ENCODE results near the gene NDE1.

Gene NDE1

DNA sequence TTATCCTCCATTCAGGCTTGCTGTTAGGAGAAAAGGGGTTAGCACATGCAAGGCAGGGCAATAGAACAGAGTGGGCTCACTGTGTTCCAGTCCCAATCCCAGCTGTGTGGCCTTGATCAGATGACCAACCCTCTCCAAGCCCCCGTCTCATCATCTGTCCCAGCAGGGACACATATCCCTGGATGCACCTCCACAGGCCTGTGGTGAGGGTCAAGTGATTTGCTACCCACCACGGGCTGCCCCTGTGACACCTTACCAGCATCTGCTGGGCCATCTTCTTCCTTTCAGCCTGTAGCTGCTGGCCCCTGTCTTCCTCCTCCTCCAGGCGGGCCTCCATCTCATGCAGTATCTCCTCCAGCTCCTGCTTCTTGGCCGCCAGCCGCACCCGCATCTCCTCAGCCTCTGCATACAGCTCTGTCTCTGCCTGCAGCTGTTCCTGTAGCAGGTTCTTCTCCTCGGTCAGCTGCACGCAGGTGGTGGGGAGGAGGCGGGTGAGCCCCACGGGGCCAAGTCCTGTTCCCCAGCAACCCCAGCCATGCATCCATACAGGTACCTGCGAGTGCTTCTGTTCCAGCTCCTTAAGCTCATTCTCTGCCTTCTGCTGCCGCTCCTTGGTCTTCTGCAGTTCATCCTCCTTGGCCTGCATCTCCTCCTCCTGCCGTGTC is 91.3 kb downstream of the NDE1 start:
- DNase-seq: no peak

DNA sequence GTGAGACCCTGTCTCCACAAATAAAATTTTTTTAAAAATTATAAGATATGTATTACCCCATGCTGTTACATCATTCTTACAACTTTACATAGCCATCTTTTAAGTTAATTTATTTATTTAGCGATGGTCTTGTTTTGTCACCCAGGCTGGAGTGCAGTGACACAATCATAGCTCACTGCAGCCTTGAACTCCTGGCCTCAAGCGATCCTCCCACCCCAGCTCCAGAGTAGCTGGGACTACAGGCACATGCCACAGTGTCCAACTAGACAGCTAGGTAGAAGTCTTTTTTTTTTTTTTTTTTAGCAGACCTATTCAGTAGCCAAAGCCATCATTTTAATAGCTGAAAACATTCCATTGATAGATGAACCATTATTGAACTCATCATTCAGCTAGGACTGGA is 92.7 kb downstream of the NDE1 start:
- no peak for DNase-seq

DNA sequence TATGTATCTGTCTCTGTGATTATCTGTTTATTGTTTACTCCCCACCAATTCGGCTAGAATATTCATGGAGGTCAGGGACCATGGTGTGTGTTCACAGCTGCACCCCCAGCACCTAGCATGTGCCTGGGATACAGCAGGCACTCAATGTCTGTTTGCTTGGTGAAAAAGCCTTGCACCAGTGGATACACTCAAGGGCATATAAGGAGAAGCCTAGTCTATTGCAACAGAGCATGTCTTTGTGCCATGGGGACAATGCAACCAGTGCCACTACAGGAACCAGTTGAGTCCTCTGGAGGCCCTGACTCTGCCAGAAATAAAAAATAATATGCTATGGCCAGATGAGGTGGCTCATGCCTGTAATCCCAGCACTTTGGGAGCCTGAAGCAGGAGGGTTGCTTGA is 93.6 kb downstream of the NDE1 start:
- DNase-seq: no peak

DNA sequence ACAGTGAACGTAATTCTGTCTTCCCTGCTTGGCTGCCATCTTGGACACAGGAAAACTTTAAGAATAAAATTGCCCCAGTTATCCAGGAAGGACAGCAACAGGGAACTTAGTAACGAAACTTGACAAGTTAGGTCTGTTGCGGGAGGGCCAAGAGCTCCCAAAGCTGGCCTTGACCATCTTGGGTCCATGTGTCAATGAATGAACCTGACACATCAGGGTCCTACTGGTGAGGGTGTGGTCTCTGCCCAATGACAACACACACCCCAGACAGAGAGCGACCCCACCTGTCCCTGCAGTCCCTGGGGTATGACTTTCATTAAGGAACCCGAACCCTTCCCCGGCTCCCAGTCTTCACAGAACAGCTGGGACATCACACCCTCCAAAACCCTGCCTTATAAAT is 96.3 kb downstream of the NDE1 start:
- no peak for DNase-seq

GRCh38 chr16:15747937-15748336 is 97.9 kb downstream of the NDE1 start:
- DNase-seq: no peak

DNA sequence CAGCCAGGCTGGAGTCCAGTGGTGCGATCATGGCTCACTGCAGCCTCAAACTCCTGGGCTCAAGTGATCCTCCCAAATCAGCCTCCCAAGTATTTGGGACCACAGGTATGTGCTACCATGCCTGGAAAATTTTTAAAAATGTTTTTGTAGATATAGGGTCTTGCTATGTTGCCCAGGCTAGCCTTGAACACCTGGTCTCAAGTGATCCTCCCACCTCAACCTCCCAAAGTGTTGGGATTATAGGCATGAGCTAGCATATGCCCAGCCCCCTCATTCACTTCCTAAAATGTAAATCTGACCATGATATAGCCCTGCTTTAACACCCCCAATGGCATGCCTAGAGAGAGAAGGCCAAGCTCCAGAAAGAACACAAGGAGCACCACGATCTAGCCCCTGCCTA is 98.6 kb downstream of the NDE1 start:
- no peak for DNase-seq

- no peak for DNase-seq
Measured at GRCh38 chr16:15749371-15749770, 99.3 kb downstream of the NDE1 start.

DNA sequence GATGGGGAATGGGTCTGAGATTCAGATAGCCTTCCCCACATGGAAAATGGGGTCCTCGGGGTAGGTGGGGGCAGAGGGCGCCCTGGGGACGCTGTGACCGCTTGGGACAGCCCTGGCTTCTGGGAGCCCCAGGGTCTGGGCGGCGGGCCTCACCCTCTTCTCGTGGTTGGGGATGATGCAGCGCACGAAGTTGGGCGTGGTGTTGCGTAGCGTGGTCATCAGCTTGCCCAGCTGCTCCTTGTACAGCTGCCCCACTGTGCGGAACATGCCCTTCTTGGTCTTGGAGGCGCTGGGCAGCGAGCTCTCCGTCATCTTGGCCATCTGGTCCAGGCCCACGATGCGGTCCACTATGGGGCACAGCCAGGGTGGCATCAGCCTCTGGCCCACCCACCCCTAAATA is 99.9 kb downstream of the NDE1 start:
- no peak for DNase-seq

DNA sequence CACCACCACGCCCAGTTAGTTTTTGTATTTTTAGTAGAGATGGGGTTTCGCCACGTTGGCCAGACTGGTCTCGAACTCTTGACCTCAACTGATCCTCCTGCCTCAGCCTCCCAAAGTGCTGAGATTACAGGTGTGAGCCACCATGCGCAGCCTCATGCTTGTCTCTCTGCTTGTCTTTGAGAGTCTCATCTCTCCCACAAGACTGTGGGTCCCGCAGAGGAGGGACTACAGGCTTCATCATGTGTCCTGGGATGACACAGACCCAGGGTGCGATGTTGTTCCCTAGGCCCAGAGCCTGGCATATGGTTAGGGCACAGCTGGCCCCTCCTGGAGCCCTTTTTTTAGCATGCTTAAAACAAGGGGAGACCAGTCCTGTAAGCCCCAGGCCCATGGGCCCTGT is 101.9 kb downstream of the NDE1 start:
- no peak for DNase-seq

DNA sequence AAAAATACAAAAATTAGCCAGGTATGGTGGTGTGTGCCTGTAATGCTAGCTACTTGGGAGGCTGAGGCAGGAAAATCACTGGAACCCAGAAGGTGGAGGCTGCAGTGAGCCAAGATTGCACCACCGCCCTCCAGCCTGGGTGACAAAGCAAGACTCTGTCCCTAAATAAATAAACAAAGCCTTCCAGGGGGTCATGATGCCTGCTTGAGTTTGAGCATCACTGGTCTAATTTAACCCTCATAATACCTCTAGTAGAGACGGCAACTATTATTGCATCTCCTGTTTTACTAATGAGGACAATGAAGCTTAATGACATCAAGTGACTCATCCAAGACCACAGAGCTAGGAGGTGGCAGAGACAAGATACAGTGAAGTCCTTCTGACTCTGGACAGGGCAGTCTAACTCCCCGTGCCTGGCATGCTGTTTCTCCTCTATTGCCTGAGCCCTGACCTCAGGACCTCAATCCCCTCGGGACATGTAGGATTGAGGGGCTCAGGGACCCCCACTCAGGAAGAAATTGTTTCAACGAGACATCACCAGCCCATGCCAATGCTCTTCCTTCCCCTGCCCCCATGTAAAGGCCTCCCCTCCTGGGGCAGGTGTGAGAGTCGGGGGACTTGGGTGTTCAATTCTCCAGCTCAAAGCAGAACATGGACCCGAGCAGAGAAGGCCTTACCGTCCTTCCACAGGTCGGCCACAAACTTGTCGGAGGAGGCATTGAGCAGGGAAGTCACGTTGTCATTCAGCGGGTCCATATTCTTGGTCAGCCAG is 102.9 kb downstream of the NDE1 start:
- DNase-seq: no peak

GRCh38 chr16:15754821-15755534 is 104.9 kb downstream of the NDE1 start:
- DNase-seq: no peak

- DNase-seq: no peak
Measured at GRCh38 chr16:15757077-15757386, 107.0 kb downstream of the NDE1 start.

DNA sequence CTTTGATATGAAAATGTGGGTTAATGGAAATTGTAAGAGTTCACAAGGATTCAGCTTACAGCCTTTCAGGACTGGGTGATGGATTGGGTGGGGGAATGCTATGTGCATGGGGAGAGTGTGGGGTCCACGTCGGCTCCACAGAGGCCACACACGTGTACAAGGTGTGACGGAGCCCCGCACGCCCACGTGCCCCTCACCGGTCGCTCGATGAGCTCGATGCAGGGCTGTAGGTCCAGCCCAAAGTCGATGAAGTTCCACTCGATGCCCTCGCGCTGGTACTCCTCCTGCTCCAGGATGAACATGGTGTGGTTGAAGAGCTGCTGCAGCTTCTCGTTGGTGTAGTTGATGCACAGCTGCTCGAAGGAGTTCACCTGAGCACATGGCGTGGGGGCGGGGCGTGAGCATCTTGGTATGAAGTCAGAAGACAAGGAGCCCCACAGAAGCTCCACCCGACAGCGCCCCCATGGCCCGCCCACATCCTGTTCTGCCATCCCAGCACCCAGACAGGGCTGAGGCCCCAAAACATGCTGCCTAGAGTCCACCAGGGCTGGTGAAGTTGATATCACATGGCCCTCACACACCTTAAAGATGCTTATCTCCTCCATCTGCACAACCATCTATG is 107.7 kb downstream of the NDE1 start:
- no peak for DNase-seq

GRCh38 chr16:15759070-15759469 is 109.0 kb downstream of the NDE1 start:
- no peak for DNase-seq

GRCh38 chr16:15760129-15760528 is 110.1 kb downstream of the NDE1 start:
- no peak for DNase-seq

GRCh38 chr16:15764112-15764511 is 114.1 kb downstream of the NDE1 start:
- DNase-seq: no peak

DNA sequence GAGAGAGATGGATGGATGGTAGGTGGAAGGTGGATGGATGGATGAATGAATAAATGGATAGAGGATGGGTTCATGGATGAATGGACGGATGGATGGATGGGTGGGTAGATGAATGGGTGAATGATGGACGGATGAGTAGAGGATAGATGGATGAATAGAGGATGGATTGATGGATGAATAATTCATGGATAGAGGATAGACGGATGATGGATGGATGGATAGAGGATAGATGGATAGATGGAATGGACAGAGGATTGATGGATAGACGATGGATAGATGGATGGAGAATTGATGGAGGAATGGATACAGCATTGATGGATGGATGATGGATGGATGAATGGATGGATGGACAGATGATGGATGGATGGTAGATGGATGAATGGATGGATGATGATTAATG is 115.1 kb downstream of the NDE1 start:
- DNase-seq: no peak

GRCh38 chr16:15765880-15766279 is 115.8 kb downstream of the NDE1 start:
- DNase-seq: peak; percentile 9

DNA sequence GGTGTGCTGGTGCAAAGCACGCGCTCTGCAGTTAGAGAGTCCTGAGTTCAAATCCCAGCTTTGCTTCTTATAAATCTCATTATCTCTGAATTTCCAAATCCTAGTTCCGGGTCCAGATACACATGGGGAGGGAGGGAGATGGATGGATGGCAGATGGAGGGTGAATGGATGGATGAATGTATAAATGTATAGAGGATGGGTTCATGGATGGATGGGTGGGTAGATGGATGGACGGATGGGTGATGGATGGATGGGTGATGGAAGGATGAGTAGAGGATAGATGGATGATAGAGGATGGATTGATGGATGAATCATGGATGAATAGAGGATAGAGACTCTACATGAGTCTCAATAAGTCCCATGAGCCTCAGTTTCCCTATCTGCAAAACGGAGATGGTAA is 116.9 kb downstream of the NDE1 start:
- DNase-seq: no peak

DNA sequence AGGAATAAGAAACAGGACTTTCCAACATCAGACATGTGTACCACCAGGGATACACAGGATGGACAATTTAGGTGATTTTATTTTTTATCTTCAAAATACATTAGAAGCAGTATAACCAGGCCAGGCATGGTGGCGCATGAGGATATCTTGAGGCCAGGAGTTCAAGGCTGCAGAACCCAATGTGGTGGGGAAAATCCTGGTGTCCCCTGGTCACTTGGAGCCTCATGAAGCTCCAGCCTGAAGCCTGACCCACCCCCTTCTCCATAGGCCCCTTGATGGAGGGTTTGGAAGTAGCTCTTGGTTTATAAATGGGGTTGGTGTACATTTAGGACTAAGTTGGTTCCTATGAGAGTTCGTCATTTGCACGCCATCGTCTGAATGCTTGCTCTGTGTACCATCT is 118.2 kb downstream of the NDE1 start:
- no peak for DNase-seq

DNA sequence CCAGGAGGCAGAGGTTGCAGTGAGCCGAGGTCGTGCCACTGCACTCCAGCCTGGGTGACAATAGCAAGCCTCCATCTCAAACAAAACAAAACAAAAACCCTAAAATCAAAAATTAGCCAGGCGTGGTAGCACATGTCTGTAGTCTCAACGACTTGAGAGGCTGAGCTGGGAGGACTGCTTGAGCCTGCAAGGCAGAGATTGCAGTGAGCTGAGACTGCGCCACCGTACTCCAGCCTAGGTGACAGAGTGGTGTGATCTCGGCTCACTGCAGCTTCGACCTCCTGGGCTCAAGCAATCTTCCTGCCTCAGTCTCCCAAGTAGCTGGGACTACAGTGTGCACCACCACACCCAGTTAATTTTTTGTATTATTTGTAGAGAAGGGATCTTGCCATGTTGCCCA is 119.2 kb downstream of the NDE1 start:
- no peak for DNase-seq

- no peak for DNase-seq
Measured at GRCh38 chr16:15770107-15770506, 120.1 kb downstream of the NDE1 start.

DNA sequence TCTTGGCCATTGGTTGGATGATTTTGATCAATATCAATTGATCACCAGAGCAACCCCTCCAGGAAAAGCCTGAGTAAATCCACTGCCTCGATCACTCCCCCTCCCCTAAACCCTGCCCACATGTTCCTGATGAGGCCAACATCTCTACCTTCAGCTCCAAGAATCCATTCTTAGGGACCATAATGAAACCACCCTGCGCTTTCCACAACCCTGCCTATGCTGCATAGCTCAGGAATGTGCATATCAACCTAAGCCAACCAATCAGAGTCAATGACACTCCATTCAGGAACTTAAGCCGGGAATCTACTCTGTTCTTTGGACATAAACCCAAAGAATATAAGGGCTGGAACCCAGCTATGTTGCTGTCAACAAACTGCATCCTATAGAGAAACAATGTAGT is 120.5 kb downstream of the NDE1 start:
- no peak for DNase-seq

DNA sequence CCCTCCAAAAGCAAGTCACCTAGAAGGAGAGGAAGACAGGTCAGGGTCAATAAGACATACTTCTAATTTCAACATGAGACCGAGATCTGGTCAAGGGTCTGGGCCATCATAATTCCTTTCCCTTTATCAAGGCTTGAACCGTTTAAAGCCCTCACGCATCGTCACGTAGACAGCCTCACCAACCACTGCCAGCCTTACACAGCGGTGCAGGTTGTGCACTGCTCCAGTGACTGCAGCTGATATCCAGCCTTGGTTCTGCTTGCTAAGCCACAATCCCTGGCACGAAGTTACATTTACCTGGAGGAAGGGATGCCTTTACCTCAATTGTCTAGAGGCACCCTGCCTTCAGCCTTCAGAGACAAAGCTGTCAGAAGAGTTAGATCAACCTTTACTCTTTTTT is 121.6 kb downstream of the NDE1 start:
- no peak for DNase-seq
